ENCODE results near the gene AMZ2. TPM values are rescaled to one million over a fixed set of nuclear protein-coding genes. Genes with fewer than 3 reads are reported as not detected.
"Not testable (repeated sequence)": the region's sequence is repeated elsewhere in the genome, so short reads cannot be mapped to it uniquely, and the experiment has no call there.

Gene AMZ2
- total RNA-seq, 1 experiment from 2014 or later: 62.2 TPM

DNA sequence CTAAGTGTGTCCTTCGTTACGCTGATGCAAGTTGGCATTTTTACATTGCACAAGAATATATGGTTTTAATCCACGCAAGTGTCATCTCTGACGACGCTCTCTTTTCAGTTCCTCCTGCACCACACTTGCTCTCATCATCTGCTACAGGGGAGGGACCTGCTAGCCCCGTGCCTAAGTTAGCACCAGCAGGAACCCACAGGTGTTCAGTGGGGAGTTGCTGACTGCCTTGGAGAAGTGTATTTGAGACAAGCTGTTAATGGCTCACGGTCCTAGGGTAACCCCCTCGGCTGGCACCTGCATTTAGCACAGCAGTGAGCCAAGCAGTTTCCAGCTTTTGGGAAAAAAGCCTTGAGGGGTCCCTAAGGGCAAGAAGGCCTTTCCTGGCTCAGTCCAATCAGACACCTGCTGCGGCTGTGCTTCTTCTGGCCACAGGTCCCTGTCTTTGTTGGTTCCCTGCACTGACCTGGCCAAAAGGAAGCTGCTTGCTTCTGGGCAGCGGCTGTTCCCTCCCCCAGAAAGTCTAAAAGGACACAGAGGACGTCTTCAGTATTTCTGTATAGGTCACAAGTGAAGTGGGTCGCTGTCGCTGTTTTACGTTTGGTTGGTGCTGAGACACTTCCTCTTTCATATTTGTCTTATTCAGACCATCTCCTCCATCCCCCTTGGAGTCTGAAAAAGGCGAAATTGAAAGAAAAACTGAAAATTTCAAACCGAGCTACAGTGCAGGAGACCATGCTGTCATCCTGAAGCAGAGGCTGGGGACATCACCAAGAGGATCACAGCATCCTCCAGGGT is 10.3 kb upstream of the AMZ2 start:
- BruUV-seq (replicated peaks); H3K36me3 Mint-ChIP-seq (ENCODE audit: insufficient read depth, unreplicated experiment); H3K4me3 Mint-ChIP-seq (ENCODE audit: low read depth, unreplicated experiment); H3K27ac Mint-ChIP-seq (ENCODE audit: unreplicated experiment); DNase-seq; intact Hi-C loops (cut with micrococcal nuclease; ENCODE audit: unreplicated experiment); H3K4me1 Mint-ChIP-seq (ENCODE audit: low read depth, unreplicated experiment); H3K9me3 Mint-ChIP-seq (ENCODE audit: low read depth, unreplicated experiment): not testable (repeated sequence)
- peaks cover 15% of the 10 kb centered on the region for H3K27me3 Mint-ChIP-seq (ENCODE audit: unreplicated experiment)
- CTCF ChIA-PET: interaction anchor here (1.0 kb wide), 1 partner anchor 10 kb away, joined by 5 read pairs; no protein-coding TSS in a partner anchor

DNA sequence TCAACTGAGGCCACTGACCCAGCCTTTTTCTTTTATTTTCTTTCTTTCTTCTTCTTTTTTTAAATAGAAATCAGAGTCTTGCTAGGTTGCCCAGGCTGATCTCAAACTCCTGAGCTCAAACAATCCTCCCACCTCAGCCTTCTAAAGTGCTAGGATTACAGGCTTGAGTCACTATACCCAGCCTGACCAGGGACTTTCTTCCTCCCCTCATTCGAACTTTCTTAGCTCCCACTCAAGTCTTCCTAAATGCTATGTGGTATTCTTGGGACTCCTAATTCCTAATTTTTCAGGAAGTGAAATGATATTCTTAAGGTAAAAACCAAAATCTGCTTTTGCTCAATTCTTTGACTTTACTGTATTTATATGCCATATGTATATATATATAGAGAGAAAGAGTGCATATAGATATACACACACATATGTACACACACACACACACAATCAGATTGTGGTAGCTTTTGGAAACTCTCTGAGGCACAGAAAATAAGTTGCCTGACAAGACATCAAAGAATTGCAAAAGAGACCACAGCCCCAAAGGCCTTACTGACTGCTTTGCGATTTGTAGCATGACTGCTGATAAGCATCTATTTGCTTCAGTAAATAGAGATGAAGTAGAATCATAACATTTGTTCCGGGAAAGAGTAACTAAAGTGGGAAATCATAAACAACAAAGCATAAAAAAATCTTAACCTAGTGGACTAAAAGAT is 9.5 kb upstream of the AMZ2 start:
- TF ChIP-seq, protein P1, sequence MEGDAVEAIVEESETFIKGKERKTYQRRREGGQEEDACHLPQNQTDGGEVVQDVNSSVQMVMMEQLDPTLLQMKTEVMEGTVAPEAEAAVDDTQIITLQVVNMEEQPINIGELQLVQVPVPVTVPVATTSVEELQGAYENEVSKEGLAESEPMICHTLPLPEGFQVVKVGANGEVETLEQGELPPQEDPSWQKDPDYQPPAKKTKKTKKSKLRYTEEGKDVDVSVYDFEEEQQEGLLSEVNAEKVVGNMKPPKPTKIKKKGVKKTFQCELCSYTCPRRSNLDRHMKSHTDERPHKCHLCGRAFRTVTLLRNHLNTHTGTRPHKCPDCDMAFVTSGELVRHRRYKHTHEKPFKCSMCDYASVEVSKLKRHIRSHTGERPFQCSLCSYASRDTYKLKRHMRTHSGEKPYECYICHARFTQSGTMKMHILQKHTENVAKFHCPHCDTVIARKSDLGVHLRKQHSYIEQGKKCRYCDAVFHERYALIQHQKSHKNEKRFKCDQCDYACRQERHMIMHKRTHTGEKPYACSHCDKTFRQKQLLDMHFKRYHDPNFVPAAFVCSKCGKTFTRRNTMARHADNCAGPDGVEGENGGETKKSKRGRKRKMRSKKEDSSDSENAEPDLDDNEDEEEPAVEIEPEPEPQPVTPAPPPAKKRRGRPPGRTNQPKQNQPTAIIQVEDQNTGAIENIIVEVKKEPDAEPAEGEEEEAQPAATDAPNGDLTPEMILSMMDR (IDR thresholded peaks at IDR 0.05; ENCODE audit: unreplicated experiment): no peak
- H3K27ac Mint-ChIP-seq (ENCODE audit: unreplicated experiment): no peak overlapping the region
- H3K36me3 Mint-ChIP-seq (ENCODE audit: insufficient read depth, unreplicated experiment): no peaks in the 10 kb centered on the region
- no TSS peak for BruUV-seq (replicated peaks)
- no peak for DNase-seq
- no peak overlapping the region for H3K4me3 Mint-ChIP-seq (ENCODE audit: low read depth, unreplicated experiment)
- peaks cover 15% of the 10 kb centered on the region for H3K27me3 Mint-ChIP-seq (ENCODE audit: unreplicated experiment)
- intact Hi-C loops (cut with micrococcal nuclease; ENCODE audit: unreplicated experiment): no loop called here
- CTCF ChIA-PET: no interaction called here
- no peaks in the 10 kb centered on the region for H3K9me3 Mint-ChIP-seq (ENCODE audit: low read depth, unreplicated experiment)
- H3K4me1 Mint-ChIP-seq (ENCODE audit: low read depth, unreplicated experiment): no peaks in the 10 kb centered on the region

DNA sequence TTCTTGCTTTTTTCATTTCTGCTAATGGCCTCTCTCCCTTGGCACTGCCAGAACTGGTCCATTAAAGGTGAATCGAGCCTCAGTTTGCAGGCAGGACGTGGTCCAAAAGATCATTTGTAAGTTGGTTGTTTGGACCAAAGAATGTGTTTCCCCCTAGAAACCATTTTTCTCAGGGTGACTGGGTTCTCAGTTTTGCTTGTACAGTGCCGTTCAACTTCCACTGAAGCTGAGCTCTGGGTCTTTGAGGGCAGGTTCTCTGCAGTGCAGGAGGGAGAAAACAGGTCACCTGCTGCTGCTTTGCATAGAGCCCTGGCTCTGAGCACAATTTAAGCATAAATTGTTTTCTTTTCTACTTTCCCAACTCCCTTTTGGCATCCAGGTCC is 9.0 kb upstream of the AMZ2 start:
- CTCF ChIA-PET: no interaction called here
- H3K4me1 Mint-ChIP-seq (ENCODE audit: low read depth, unreplicated experiment): no peaks in the 10 kb centered on the region
- TF ChIP-seq, protein P1 (IDR thresholded peaks at IDR 0.05; ENCODE audit: unreplicated experiment): no peak
- BruUV-seq (replicated peaks): no TSS peak
- H3K4me3 Mint-ChIP-seq (ENCODE audit: low read depth, unreplicated experiment): no peak overlapping the region
- DNase-seq: no peak
- H3K9me3 Mint-ChIP-seq (ENCODE audit: low read depth, unreplicated experiment): no peaks in the 10 kb centered on the region
- no peaks in the 10 kb centered on the region for H3K36me3 Mint-ChIP-seq (ENCODE audit: insufficient read depth, unreplicated experiment)
- intact Hi-C loops (cut with micrococcal nuclease; ENCODE audit: unreplicated experiment): no loop called here
- H3K27ac Mint-ChIP-seq (ENCODE audit: unreplicated experiment): no peak overlapping the region
- peaks cover 15% of the 10 kb centered on the region for H3K27me3 Mint-ChIP-seq (ENCODE audit: unreplicated experiment)

DNA sequence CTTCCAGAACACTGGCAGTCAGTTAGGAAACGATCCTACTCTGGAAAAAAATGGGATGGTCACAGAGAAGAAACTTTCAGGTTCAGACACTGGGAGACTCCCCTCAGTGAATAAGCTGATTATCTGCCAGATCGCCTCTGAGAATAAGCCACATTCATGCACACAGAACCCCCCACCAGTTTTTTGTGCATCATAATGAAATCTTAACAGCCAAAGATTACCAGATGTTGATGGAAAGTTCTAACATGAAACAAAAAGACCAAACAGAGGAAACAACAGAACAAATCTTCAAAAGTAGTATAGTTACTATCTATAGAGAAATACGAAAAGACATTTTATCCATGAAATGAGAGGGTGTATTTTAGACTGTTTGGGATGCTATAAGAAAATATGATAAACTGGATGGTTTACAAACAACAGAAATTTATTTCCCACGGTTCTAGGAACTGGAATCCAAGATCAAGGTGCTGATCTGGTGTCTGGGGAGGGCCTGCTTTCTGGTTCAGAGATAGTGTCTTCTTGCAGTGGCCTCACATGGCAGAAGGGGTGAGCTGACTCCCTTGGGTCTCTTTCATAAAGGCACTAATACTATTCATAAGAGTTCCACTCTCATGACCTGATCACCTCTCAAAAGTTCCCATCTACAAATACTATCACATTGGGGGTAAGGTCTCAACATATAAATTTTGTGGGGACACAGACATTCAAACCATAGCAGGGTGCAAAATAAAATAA is 8.0 kb upstream of the AMZ2 start:
- no peaks in the 10 kb centered on the region for H3K9me3 Mint-ChIP-seq (ENCODE audit: low read depth, unreplicated experiment)
- intact Hi-C loops (cut with micrococcal nuclease; ENCODE audit: unreplicated experiment): no loop called here
- CTCF ChIA-PET: no interaction called here
- DNase-seq: no peak
- H3K27me3 Mint-ChIP-seq (ENCODE audit: unreplicated experiment): peaks cover 15% of the 10 kb centered on the region
- no TSS peak for BruUV-seq (replicated peaks)
- TF ChIP-seq, protein P1 (IDR thresholded peaks at IDR 0.05; ENCODE audit: unreplicated experiment): no peak
- no peak overlapping the region for H3K27ac Mint-ChIP-seq (ENCODE audit: unreplicated experiment)
- no peak overlapping the region for H3K4me3 Mint-ChIP-seq (ENCODE audit: low read depth, unreplicated experiment)
- H3K36me3 Mint-ChIP-seq (ENCODE audit: insufficient read depth, unreplicated experiment): no peaks in the 10 kb centered on the region
- no peaks in the 10 kb centered on the region for H3K4me1 Mint-ChIP-seq (ENCODE audit: low read depth, unreplicated experiment)
